GM18498 (cell line): ENCODE measurements around the gene OSGIN1.

ENCODE experiments used
- ATAC-seq: cut with Tn5 transposase; IDR thresholded peaks from one replicate; pipeline ENCODE4 v1.9.1; 2021; ENCODE audit warnings: mild to moderate bottlenecking, moderate library complexity; ENCODE audit not compliant: unreplicated experiment

The OSGIN1 gene

GRCh38 chr16:83969771-83970429, 16.9 kb downstream of the OSGIN1 start:
- no peak for ATAC-seq

GRCh38 chr16:83970430-83970815, 17.4 kb downstream of the OSGIN1 start:
- no peak for ATAC-seq

DNA sequence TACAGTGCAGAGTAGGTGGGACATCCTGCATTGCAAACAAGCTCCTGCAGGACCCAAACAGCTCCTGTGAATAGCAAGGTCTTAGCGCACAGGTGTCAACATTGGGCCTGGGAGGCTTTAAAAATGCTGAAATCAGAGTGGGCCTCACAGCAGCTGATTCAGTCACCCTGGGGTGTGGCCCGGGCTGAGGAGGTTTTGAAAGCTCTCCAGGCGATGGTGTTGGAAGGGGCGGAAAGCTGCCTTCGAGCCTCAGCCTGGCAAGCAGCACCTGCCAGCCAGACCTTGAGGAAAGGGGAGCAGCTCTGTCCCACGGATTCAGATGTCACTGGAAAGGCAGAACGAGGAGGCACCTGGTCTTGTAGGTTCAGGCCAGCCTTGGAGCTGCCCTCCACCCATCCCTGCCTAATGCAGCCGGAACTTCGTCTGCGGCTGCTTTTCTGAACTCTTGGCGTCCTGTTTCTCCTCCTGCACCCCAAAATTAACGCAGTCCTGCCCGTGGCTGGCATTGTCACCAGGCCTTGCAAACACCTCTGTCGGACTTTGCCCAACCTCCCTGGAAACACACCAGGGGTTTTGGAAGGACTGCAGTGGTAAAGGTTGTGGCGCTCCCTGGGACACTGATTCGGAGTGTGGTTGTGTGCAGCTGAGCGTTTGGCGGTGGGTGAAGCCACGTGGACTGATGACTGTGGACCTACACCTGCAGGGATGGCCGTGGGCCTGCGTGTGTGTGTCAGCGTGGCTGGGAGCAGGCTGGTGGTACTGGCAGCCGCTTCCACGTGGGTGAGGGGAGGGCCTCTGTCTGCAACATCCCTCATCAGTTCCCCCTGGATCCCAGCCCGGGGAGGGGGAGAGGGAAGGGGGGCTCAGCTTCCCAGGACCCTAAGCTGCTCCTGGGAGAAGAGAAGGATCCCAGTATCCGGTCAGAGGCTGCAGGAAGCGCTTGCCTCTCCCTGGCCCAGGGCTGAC, 18.4 kb downstream of the OSGIN1 start:
- no peak for ATAC-seq

DNA sequence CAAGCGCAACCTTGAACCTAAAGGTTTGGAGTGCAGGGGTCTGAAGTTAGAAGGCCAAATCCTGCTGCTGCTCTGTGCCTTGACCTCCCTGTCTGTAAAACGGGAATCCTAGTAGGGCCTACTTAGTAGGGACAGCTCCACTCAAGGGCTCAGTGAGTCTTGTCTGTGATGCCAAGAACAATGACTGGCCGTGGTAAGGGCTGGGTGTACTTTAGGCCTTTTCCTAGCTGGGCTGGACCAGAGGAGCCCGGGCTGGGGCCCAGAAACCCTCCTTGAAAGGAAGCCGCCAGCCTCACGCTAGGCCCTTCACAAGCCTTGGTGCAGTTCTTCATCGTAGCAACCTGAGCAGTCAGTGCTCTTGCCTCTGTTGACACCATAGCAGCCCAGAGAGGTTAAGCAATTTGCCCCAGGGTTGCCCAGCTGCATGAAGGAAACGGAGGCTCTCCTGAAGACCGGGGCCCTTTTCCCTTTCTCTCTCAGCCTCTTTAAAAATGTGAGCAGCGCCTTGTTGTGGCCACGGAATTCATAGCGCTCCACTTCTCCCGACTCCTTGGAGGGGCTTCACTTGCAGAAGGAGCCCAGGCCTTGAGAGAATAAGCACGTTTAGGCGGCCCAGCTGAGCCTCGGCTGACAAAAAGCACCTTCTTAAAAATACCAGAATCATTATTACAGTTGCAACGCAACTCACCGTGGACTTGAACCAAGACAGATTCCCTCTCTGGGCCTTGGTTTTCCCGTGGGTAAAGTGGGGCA, 19.4 kb downstream of the OSGIN1 start:
- ATAC-seq: no peak

DNA sequence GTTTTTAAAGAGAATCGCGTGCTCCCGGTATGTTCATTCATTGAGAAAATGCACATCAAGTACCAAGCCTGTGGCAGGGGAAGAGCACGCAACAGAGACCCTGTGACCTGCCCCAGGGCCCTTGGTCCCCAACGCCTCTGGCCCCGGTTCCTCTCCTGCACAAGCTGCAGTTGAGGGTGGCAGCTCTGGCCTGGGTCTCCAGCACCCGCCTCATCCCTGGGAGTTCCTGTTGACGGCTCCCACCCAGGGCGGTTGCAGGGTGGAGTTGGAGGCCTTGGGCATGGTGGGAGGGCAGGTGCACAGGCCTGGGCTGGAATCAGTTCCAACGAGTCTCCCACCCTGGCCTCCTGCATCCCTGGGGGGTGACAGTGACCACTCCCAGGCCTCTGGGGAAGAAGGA, 20.0 kb downstream of the OSGIN1 start:
- no peak for ATAC-seq

DNA sequence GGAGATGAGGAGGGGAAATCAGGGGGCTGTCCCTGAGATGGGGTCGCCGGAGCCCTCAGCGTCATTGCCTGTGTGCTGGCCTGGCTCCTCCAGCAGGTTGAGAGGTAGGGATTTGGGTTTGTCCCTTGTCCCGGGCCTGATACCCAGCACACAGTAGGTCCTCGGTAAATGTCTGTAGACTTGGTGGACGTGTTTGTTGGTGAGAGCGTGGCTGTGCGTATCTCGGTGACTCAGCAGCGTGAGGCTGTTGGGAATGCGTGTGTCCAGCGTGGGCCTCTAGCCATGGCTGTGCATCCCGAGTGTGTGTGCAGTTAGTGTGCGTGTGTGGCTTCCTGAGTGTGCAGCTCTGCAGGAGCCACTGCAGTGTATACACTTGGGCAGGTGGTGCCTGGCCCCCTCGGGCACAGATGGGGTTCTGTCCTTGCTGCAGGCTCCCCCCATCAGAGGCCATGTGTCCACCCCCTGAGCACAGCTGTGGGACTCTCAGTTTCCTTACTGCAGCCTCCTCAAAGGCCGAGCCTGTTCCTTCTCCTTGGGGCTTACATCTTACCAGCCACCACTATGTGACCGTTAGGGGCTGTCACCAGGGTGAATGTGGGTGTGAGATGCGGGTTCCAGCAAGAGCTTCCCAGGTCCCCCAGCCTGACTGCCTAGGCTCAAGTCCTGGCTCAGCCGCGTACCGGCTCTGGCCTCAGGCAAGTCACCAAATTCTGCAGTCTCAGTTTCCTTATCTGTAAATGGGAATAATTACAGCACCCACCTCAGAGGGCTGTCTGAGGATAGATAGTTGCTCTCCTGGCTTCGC, 20.7 kb downstream of the OSGIN1 start:
- ATAC-seq: no peak

DNA sequence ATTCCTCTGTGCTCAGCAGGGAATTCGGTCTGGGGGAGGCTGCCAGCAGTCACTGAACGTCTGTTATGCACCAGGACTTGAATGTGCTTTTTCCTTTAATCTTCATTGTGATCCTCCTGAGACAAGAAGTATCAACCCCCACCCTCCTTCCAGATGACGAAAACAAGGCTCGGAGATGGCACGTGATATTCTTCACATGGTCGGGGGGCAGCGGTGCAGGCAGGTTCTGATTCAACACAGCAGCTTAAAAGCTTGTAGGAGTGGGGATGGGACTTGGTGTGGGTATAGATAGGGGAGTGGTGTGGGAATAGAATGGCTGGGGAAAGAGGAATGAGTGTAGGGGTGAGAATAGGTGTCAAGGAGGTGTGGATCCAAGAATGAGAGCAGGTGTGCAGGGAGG, 21.4 kb downstream of the OSGIN1 start:
- ATAC-seq: no peak

- no peak for ATAC-seq
These were observed 22.7 kb downstream of the OSGIN1 start for GRCh38 chr16:83975590-83976260.

GRCh38 chr16:83977056-83977815, 24.2 kb downstream of the OSGIN1 start:
- no peak for ATAC-seq

GRCh38 chr16:83978401-83978904, 25.4 kb downstream of the OSGIN1 start:
- ATAC-seq: no peak

DNA sequence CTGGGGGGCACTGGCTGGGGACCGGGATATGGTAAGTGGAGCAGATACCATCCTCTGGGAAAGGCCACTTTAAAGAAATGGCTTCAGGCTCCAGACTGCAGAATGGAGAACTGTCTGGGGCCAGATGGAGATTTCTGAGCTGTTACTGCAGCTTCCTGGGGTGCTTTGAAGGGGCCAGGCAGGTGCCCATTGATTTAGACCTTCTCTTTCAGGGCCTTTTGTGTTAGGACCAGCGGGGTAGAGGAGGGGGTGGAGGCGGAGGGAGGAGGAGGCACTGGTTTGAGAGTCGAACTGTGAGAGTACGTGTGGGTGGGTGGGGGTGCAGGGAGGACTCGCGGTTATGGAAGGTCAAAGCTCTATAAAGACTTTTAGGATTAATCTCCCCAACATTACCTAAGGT, 26.4 kb downstream of the OSGIN1 start:
- ATAC-seq: no peak

DNA sequence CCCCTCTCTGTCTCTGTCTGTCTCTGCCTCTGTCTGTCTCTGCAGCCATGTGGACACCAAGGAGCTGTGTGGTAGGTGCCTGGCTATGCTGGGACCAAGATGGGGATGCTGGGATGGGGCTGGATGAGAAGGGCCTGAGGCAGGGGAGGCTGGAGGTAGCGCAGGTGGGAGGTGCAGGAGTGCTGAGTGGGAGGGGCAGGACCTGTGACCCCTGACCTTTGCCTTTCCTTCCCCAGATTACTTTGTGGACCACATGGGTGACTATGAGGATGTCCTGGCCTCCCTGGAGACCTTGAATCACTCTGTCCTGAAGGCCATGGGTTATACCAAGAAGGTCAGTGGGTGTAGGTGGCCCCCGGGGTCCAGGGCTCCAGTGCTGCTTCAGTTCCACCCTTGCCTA, 27.8 kb downstream of the OSGIN1 start:
- ATAC-seq: no peak

DNA sequence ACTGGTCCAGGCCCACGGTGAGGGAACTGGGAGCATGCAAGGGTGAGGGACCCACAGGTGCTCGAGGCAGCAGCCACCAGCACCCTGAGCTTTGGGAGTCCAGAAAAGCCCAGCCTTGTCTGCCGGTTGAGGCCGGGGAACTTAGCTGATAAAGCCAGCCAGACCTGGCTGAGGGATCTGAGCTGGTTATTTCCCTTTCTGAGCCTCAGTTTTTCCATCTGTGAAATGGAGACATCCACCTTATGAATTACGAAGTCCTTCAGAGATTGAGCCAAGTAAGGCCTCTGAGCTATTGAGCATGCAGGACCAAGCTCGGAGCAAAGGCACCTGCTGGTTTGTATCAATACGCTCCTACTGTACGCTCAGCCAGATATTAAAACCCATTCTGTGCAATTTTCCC, 28.8 kb downstream of the OSGIN1 start:
- ATAC-seq: no peak

- no peak for ATAC-seq
These were observed 30.5 kb downstream of the OSGIN1 start for GRCh38 chr16:83983491-83983890.

DNA sequence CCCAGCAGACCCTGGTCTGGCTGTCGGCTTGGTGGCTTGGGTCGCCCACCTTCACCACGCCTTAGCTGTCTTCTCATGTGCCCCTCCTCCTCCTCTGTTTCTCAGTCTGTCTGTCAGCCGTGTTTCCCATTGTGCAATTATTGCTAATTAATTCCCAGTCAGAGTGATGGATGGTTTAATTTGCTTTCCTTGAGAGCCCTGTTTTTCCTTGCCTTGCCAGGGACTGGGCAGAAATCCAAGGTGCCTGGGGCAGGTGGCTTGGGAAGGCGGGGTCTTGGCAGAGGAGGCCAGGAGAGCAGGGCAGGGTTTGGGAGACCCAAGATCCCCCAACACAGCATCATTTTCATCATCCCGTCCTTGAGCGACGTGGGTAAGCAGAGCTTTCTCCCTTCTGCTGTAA, 36.3 kb downstream of the OSGIN1 start:
- no peak for ATAC-seq

DNA sequence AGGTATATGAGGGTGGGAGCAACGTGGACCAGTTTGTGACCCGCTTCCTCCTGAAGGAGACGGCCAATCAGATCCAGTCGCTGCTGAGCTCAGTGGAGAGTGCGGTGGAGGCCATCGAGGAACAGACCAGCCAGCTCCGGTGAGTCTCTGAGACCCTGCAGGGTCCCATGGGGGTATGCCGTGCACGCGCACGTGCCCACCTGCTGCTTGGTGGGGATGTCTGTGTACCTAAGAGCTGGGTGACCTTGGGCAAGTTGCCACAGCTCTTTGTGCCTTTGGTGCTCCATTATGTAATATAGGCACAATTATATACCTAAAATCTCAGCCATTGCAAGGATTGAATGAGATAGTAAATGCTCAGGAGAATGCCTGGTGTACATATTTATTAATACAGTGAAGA, 37.5 kb downstream of the OSGIN1 start:
- no peak for ATAC-seq

DNA sequence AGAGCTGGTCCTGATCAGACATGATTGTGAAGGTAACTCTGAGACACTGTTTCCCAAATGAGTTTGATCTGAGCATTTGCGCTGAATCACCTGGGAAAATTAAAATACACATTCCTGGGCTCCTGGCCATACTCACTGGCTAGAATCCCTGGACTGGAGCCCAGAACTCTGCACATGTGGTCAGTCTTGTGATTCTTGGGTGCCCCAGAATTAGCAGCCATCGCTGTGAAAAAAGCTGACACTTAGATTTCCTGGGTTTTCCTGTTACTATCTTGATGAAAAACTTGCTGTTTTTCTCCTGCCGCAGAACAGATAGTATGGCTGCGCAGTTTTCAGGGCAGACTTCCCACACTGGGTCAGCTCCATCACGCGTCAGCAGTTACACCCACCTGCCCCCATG, 39.6 kb downstream of the OSGIN1 start:
- no peak for ATAC-seq

- ATAC-seq: no peak
These were observed 41.0 kb downstream of the OSGIN1 start for GRCh38 chr16:83994087-83994486.

DNA sequence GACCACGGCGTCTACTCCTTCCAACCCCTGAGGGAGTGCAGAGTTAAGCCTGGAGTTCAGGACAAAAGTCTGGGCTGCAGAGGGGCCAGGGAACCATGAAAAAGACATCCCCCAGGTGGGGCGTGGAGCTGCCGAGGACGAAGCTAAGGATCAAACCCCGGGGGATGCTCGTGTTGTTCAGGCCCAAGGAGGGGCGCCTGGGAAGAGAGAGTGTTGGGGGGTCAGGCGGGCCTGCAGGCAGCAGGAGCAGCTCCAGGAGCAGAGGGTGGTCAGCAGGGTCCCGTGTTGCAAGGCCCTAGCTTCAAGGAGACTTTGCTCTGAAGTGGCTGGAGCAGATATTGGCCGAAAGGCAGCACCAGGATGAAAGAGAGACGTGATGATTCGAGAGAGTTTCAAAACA, 41.7 kb downstream of the OSGIN1 start:
- ATAC-seq: no peak
